ENCODE results near the gene ARHGAP26. TPM values are rescaled to one million over a fixed set of nuclear protein-coding genes. Genes with fewer than 3 reads are reported as not detected.

ARHGAP26 gene
- total and polyA plus RNA-seq, 2 experiments from 2014 or later, result 9.5 to 16.8 TPM

DNA sequence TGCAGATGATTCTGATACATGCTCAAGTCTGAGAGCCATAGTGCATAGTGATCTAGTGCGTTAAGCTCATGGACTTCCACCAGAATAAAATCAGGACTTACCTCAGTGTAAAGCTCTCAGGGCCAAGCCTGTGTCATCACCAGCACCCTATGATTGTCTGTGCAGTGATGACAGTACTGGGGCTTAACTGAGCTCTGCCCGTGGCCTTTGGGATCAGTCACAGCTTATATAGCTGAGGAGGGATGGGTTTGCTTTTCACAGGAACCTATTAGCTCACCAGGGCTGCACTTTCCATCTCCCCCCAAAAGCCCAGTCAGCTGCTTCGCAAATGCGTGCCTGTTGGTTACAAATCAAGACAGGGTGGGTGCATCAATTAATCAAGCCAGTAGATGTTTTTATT is 386.4 kb downstream of the ARHGAP26 start:
- H3K36me3 Mint-ChIP-seq (ENCODE audit: low read depth), result no peaks in the 10 kb centered on the region
- H3K27ac ChIP-seq (ENCODE audit: low read depth), result no peak overlapping the region
- no peaks in the 10 kb centered on the region for H3K79me2 ChIP-seq (replicated peaks; ENCODE audit: insufficient read depth)
- no peaks in the 10 kb centered on the region for H3K9me3 Mint-ChIP-seq
- no peaks in the 10 kb centered on the region for H3K36me3 ChIP-seq (ENCODE audit: insufficient read depth)
- ATAC-seq (no peak), DNase-seq (ENCODE audit: low spot score) (no peak)
- H3K27ac Mint-ChIP-seq, result no peak overlapping the region
- no peaks in the 10 kb centered on the region for H3F3A ChIP-seq (replicated peaks; ENCODE audit: low read depth)
- peaks cover 6% of the 10 kb centered on the region; the same call in 2 of the 3 replicates for H3K4me1 Mint-ChIP-seq
- no peak overlapping the region for H3K4me3 Mint-ChIP-seq
- no peaks in the 10 kb centered on the region for H4K20me1 ChIP-seq (replicated peaks; ENCODE audit: insufficient read depth)
- no peaks in the 10 kb centered on the region for H3K27me3 ChIP-seq (ENCODE audit: insufficient read depth)
- no peaks in the 10 kb centered on the region for H3K9me2 ChIP-seq (ENCODE audit: insufficient read depth)
- H3K4me3 ChIP-seq, result no peak overlapping the region
- H3K27me3 Mint-ChIP-seq (ENCODE audit: insufficient read depth, low read depth, poor library complexity), result no peaks in the 10 kb centered on the region
- H2AFZ ChIP-seq, result no peak overlapping the region
- TF ChIP-seq, protein P1, sequence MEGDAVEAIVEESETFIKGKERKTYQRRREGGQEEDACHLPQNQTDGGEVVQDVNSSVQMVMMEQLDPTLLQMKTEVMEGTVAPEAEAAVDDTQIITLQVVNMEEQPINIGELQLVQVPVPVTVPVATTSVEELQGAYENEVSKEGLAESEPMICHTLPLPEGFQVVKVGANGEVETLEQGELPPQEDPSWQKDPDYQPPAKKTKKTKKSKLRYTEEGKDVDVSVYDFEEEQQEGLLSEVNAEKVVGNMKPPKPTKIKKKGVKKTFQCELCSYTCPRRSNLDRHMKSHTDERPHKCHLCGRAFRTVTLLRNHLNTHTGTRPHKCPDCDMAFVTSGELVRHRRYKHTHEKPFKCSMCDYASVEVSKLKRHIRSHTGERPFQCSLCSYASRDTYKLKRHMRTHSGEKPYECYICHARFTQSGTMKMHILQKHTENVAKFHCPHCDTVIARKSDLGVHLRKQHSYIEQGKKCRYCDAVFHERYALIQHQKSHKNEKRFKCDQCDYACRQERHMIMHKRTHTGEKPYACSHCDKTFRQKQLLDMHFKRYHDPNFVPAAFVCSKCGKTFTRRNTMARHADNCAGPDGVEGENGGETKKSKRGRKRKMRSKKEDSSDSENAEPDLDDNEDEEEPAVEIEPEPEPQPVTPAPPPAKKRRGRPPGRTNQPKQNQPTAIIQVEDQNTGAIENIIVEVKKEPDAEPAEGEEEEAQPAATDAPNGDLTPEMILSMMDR (conservative IDR thresholded peaks at IDR 0.05; ENCODE audit: low read depth in 2 of 2), result no peak
- TF ChIP-seq JUNB (IDR thresholded peaks at IDR 0.05; ENCODE audit: unreplicated experiment) (no peak), EZH2 (IDR thresholded peaks at IDR 0.05; ENCODE audit: low read depth, unreplicated experiment) (no peak), NANOG (IDR thresholded peaks at IDR 0.05; ENCODE audit: borderline replicate concordance) (no peak), CREB1 (CRISPR knock-in tag; IDR thresholded peaks at IDR 0.05; ENCODE audit: low read depth) (no peak), ZNF114 (CRISPR knock-in tag; IDR thresholded peaks at IDR 0.05) (no peak), POLR2AphosphoS5 (IDR thresholded peaks at IDR 0.05; ENCODE audit: low read depth) (no peak), EZH2phosphoT487 (IDR thresholded peaks at IDR 0.05; ENCODE audit: unreplicated experiment) (no peak), STAT1 (IDR thresholded peaks at IDR 0.05; ENCODE audit: unreplicated experiment) (no peak), ZNF331 (CRISPR knock-in tag; IDR thresholded peaks at IDR 0.05; ENCODE audit: low read depth) (no peak)
- TF ChIP-seq, protein P2, sequence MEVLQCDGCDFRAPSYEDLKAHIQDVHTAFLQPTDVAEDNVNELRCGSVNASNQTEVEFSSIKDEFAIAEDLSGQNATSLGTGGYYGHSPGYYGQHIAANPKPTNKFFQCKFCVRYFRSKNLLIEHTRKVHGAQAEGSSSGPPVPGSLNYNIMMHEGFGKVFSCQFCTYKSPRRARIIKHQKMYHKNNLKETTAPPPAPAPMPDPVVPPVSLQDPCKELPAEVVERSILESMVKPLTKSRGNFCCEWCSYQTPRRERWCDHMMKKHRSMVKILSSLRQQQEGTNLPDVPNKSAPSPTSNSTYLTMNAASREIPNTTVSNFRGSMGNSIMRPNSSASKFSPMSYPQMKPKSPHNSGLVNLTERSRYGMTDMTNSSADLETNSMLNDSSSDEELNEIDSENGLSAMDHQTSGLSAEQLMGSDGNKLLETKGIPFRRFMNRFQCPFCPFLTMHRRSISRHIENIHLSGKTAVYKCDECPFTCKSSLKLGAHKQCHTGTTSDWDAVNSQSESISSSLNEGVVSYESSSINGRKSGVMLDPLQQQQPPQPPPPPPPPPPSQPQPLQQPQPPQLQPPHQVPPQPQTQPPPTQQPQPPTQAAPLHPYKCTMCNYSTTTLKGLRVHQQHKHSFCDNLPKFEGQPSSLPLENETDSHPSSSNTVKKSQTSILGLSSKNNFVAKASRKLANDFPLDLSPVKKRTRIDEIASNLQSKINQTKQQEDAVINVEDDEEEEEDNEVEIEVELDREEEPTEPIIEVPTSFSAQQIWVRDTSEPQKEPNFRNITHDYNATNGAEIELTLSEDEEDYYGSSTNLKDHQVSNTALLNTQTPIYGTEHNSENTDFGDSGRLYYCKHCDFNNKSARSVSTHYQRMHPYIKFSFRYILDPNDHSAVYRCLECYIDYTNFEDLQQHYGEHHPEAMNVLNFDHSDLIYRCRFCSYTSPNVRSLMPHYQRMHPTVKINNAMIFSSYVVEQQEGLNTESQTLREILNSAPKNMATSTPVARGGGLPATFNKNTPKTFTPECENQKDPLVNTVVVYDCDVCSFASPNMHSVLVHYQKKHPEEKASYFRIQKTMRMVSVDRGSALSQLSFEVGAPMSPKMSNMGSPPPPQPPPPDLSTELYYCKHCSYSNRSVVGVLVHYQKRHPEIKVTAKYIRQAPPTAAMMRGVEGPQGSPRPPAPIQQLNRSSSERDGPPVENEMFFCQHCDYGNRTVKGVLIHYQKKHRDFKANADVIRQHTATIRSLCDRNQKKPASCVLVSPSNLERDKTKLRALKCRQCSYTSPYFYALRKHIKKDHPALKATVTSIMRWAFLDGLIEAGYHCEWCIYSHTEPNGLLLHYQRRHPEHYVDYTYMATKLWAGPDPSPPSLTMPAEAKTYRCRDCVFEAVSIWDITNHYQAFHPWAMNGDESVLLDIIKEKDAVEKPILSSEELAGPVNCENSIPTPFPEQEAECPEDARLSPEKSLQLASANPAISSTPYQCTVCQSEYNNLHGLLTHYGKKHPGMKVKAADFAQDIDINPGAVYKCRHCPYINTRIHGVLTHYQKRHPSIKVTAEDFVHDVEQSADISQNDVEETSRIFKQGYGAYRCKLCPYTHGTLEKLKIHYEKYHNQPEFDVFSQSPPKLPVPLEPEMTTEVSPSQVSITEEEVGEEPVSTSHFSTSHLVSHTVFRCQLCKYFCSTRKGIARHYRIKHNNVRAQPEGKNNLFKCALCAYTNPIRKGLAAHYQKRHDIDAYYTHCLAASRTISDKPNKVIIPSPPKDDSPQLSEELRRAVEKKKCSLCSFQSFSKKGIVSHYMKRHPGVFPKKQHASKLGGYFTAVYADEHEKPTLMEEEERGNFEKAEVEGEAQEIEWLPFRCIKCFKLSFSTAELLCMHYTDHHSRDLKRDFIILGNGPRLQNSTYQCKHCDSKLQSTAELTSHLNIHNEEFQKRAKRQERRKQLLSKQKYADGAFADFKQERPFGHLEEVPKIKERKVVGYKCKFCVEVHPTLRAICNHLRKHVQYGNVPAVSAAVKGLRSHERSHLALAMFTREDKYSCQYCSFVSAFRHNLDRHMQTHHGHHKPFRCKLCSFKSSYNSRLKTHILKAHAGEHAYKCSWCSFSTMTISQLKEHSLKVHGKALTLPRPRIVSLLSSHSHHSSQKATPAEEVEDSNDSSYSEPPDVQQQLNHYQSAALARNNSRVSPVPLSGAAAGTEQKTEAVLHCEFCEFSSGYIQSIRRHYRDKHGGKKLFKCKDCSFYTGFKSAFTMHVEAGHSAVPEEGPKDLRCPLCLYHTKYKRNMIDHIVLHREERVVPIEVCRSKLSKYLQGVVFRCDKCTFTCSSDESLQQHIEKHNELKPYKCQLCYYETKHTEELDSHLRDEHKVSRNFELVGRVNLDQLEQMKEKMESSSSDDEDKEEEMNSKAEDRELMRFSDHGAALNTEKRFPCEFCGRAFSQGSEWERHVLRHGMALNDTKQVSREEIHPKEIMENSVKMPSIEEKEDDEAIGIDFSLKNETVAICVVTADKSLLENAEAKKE (CRISPR knock-in tag; IDR thresholded peaks at IDR 0.05), result no peak
- TF ChIP-seq, protein P3, sequence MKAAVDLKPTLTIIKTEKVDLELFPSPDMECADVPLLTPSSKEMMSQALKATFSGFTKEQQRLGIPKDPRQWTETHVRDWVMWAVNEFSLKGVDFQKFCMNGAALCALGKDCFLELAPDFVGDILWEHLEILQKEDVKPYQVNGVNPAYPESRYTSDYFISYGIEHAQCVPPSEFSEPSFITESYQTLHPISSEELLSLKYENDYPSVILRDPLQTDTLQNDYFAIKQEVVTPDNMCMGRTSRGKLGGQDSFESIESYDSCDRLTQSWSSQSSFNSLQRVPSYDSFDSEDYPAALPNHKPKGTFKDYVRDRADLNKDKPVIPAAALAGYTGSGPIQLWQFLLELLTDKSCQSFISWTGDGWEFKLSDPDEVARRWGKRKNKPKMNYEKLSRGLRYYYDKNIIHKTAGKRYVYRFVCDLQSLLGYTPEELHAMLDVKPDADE (IDR thresholded peaks at IDR 0.05), result no peak
- TF ChIP-seq, protein P4, sequence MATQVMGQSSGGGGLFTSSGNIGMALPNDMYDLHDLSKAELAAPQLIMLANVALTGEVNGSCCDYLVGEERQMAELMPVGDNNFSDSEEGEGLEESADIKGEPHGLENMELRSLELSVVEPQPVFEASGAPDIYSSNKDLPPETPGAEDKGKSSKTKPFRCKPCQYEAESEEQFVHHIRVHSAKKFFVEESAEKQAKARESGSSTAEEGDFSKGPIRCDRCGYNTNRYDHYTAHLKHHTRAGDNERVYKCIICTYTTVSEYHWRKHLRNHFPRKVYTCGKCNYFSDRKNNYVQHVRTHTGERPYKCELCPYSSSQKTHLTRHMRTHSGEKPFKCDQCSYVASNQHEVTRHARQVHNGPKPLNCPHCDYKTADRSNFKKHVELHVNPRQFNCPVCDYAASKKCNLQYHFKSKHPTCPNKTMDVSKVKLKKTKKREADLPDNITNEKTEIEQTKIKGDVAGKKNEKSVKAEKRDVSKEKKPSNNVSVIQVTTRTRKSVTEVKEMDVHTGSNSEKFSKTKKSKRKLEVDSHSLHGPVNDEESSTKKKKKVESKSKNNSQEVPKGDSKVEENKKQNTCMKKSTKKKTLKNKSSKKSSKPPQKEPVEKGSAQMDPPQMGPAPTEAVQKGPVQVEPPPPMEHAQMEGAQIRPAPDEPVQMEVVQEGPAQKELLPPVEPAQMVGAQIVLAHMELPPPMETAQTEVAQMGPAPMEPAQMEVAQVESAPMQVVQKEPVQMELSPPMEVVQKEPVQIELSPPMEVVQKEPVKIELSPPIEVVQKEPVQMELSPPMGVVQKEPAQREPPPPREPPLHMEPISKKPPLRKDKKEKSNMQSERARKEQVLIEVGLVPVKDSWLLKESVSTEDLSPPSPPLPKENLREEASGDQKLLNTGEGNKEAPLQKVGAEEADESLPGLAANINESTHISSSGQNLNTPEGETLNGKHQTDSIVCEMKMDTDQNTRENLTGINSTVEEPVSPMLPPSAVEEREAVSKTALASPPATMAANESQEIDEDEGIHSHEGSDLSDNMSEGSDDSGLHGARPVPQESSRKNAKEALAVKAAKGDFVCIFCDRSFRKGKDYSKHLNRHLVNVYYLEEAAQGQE (IDR thresholded peaks at IDR 0.05; ENCODE audit: unreplicated experiment), result no peak
- H3K4me2 ChIP-seq, result no peak overlapping the region
- no peaks in the 10 kb centered on the region for H3K4me1 ChIP-seq (ENCODE audit: insufficient read depth)

Data from GM23338 (cell line).